ENCODE results near the gene SCAND1.

DNA sequence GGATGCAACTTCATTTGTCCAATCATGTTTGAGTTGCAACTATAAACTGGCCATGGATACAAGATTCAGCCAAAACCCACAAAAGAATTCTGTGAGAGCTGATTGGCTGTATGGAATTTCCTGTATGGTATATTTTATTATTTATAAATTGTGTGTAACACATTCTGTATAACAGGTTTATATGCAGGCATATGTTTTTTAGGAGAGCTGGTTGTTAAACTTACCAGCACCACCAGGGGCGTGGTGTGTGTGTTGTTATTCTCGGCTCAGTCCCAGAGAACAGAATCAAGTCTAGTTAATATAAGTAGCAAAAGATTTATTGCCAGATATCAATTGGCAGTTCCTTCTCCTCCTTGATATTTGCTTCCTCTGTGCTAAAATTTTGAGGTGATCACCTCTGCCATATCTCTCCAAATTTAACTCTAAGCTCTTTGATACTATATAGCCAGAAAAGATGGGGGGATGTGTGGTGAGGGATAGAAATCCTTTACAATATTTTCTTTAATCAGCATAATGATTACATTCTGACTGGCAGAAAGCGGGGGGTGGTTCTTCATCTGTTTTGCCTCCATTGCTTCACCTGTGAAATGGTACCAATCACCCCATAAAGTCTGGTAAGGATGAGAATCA, 37.0 kb upstream of the SCAND1 start:
- TF ChIP-seq CTCF (conservative IDR thresholded peaks at IDR 0.05; ENCODE audit: low read depth, low read length) (peak; percentile 49), EZH2 (IDR thresholded peaks at IDR 0.05; ENCODE audit: borderline replicate concordance, low read depth, low read length, poor library complexity, severe bottlenecking) (no peak)

Measured in A673 (cell line).